ENCODE measurements around the gene DNM3.
"Not testable (repeated sequence)": the region's sequence is repeated elsewhere in the genome, so short reads cannot be mapped to it uniquely, and the experiment has no call there.

DNM3 gene

DNA sequence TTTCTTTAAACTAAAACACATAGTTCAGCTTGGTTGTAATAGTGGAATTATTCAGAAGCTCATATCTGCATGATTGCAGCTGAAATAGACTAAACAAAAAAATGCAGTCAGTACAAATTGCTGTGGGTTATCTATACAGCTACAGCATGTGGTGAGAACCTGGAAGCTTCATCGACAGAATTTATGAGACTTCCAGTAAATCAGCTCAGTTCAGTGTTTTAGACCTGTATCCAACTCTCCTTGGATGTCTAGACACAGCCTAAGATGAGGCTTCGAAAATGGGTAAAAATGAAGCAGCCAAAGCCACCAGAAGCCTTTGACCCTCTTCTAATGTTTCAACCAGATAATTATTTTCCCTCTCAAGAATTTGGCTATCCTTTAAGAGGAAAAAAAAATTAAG lies 452.1 kb downstream of the DNM3 start:
- no peak for ATAC-seq

DNA sequence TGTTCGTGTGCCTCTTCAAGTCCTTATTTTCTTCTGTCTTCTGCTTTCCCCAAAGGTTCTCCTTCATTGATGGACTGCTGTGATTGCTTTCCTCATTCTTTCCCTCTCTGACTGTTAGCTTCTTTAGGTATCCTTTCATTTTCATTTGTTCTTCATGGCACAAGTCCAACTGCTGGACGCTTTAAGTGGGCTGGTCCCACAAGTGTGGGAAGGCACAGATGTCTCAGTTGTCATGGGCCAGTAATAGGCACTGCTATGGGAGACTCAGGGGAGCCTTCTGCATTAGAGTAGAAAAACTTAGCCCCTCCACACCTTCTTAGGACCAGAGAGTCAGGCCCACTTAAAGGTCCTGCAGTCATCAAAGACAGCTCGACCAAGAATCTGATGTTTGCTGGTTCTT lies 456.8 kb downstream of the DNM3 start:
- ATAC-seq, result no peak

DNA sequence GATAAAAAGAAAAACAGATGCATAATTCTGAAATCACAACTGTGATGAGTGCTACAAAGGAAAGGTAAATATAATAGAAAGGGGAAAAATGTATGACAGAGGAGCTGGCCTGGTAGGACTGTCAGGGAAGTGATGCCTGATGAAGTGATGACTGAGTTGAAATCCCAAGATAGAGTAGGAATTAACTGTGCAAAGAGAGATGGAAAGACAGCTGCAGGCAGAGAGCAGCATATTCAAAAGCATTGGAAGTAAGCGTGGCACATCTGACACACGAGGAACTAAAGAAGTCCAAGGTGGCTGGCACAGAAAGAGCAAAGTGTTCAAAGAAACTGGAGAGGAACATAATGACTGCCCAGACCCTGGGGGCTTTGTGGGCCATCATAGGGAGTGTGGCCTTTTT lies 457.6 kb downstream of the DNM3 start:
- no peak for ATAC-seq

DNA sequence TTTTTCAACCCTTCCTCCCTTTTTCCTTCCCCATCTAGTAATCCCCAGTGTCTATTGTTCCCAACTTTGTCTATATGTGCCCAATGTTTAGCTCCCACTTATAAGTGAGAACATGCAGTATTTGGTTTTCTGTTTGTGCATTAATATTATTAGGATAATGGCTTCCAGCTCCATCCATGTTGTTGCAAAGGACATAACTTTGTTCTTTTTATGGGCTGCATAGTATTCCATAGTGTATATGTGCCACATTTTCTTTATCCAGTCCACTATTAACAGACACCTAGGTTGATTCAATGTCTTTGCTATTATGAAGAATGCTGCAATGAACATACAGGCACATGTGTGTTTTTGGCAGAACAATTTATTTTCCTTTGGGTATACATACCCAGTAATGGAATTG lies 458.2 kb downstream of the DNM3 start:
- no peak for ATAC-seq

DNA sequence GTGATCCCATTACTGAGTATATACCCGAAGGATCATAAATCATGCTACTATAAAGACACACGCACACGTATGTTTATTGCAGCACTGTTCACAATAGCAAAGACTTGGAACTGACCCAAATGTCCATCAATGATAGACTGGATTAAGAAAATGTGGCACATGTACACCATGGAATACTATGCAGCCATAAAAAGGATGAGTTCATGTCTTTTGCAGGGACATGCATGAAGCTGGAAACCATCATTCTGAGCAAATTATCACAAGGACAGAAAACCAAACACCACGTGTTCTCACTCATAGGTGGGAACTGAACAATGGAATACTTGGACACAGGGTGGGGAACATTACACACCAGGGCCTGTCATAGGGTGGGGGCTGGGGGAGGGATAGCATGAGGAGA lies 466.2 kb downstream of the DNM3 start:
- ATAC-seq, result not testable (repeated sequence)

DNA sequence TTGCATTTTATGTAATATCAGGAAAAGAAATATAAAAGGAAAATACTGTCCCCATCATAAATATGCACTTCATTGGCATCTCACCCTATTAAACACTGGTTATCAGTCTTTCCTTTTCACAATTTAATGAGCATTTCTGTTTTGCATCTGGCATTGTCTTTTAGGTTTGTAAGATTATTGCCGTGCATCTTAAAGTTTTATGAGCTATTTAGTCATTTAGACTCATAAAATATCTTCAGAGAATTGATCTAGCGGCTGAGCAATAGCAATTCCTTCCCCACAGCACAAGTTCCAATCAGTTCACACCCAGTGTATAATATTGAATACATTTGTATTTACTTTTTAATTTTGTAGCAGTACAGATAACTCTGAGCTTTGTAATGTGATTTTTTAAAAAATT lies 466.8 kb downstream of the DNM3 start:
- no peak for ATAC-seq

DNA sequence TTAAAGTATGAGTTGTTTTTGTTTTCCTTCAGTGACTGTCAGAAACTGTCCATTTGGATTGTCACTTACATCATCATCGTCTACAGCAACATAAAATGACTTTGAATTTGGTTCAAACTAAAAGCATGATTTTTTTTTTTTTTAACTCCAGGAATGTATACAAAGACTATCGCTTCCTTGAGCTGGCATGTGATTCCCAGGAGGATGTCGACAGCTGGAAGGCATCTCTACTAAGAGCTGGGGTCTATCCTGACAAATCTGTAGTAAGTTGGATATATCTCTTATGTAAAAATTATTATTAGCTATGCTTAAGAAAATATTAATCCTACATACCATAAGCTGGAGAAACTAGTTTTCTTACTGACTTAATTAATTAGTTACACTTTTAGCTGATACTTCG lies 467.3 kb downstream of the DNM3 start:
- ATAC-seq, result no peak

DNA sequence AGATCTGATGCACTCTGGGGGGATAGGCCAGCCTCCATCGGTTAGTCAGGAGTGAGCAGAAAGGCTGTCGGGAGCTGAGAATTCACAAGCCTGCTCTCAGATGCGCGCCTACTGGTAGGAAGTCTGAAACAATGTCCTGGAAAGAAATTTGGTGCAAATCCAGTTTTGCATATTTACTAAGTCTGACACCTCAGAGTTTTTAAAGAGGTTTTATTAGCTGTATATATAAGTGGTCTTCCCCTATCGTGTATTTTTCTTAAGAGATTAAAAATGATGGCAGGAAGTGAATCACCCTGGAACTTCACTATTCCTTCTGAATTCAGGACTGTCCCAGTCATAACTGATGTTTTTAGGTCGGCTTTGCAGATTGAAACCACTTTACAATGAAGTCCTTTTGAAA lies 479.4 kb downstream of the DNM3 start:
- no peak for ATAC-seq

DNA sequence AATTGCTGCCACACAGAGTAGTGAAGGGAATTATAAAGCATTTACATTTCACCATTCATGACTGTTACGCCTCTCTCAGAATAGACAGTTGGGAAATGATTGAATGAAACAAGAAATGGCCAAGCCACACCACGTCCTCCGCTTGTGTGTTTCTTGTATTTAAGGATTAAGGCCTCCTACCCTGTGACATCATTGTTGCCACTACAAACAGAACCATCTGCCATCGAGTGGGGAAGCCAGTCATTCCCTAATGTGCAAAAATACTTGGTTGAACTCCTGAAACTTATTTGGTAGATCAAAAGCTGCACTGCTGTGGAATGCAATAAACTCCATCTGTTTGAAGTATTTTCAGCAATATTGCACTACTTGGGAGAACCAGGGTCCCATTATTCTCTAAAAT lies 480.2 kb downstream of the DNM3 start:
- ATAC-seq, result no peak

DNA sequence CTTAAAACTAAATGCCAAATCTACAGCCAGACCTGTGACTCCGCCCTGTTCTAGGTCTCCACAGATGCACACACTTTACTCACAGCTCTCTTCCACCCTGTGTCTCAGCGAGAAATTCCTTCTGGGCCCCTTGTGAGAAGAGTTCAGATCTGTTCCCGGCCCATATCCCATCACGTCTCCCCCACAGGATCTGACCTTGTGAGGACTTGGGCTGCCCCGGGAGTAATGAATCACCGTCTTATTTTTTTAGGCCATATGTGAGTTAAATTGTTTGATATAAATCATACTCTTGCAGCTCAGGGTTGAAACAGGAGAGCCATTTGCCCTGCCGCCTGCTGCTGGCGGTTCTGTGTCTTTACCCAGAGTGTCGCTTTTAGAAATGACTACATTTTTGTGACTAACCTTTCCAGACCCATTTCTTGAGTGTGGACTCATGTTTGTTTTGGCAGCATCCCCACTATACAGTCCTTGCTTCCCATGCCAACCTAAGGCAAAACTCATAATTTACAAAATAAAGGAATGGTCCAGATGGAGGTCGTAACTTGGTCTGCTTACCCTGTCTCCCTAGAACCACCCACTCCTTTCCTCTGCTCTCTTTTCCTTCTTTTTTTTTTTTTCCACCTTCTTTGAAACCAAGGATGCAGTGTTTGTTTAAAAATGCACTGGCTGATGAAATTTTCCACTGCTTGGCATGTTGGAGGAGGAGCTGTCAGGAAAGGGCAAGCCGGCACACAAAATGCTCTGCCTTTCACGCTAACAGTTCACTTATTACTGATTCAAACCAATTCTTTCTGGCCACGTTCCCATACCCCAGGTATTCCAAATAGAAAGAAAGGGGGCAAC lies 481.1 kb downstream of the DNM3 start:
- no peak for ATAC-seq

DNA sequence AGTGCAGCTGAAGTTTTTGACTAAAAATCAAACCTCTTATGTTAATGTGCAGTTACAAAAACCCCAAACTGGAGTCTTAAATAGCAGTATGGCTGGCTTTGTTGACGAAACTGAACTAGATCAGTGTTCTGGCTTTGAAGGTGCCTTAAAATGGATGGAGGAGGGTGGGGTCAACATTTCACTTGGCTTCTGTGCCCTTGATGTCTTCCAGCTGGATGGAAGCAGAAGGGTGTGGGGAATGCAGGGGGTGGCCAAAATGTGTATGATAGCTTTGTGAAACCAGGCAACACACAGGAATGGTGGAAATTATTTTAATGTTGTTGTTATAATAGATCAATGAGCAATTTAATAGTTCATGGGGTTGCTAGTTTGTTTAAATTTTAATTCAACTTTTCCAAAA lies 482.4 kb downstream of the DNM3 start:
- ATAC-seq, result no peak

DNA sequence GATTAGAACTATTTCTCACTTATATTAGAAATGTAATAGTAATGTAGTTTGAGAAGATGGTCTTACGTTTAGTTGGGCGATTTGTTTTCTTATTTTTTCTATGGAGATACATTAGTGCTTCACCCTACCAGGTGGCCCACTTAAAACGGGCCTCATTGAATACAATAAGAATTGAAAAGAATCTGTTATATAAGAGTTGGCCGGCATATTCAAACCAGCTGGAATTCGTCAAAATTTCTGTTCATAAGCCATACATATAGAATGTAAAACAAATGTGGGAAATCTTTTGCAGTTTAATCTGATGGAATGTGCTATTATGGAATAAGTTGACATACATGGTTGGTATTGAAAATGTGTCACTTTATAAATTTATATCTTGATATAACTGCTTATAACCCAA lies 482.8 kb downstream of the DNM3 start:
- ATAC-seq, result no peak

DNA sequence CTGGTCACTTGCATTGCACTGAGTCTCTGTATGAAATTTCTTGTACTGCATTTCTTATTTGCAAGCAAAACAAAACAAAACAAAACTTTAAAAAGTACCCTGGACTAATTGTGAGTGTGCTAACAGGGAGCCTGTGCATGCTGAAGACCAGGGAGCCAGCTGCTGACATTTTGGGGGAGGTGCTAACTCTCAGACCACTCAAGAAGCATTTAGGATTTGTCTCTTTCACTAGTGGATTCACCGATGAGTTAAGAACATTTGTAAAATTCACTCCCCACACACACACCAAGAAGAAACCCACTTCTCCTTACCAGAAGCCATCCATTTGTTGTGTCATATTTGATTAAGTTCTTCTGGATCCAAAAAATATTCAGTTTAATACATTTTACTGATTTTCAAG lies 483.5 kb downstream of the DNM3 start:
- no peak for ATAC-seq

DNA sequence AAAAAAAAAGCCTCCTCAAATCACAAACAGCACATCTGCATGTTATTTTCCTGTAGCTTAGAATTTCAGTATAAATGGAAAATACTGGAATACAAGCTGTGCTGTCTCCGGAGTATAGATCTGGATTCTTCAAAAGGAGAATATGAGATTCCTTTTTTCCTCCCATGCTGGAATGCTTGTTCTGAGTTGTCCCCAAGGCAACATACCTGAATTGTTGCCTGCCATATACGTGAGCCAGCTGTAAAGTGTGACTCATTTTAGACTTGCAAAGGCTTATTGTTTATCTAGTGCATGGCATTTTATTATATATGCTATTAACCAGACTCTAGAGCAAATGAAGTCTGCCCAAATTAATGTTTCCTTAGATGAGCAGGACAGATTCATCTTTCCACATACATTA lies 484.2 kb downstream of the DNM3 start:
- ATAC-seq, result no peak

DNA sequence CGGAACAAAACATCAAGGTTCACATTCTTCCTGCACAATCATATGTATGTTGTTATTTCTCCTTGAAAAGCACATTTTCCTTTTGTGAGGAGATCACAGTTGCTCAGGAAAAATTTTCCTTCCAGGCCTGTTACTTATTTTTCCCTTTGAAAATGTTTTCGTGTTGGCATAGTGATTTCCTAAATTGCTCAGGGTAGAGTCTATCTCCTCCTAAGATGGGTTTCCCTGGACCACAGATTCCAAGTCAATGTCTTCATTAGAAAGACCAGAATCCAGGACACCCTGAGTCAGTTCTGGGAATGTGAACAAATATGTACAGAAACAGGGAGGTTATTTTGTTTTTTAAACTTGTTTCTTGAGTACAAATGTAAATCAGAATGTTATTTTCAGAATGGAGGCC lies 484.8 kb downstream of the DNM3 start:
- ATAC-seq, result no peak

DNA sequence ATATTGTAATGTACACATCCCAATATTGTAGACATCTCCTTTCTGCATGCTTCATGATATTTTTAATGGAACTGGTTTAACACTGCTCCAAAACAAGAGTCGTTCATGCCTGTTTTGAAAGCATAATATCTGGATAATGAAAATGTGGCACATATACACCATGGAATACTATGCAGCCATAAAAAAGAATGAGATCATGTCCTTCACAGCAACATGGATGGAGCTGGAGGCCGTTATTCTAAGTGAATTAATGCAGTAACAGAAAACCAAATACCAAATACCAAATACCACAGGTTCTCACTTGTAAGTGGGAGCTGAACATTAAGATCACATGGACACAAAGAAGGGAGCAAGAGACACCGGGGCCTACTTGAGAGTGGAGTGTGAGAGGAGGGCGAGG lies 487.0 kb downstream of the DNM3 start:
- ATAC-seq, result no peak

DNA sequence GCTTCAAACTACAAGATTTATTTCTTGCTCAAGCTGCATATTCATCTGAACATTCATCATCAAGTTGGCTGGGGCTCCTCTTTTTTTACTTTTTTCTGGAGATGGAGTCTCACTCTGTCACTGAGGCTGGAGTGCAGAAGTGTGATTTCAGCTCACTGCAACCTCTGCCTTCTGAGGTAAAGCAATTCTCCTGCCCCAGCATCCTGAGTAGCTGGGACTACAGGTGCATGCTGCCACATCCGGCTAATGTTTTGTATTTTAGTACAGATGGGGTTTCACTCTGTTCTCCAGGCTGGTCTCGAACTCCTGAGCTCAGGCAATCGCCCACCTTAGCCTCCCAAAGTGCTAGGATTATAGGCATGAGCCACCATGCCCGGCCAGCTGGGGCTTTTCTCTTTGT lies 490.9 kb downstream of the DNM3 start:
- no peak for ATAC-seq

DNA sequence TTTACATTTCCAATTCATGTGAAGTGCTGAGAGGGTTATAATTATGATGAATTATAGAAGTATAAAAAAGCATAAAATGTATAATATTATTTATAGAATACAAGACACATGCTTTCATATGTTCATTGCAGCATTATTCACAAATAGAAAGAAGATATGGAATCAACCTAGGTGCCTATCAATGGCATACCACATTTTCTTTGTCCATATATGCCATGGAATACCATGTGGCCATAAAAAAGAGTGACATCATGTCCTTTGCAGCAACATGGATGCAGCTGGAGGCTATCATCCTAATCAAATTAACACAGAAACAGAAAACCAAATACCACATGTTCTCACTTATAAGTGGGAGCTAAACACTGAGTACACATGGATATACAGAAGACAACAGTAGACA lies 494.1 kb downstream of the DNM3 start:
- ATAC-seq, result no peak

DNA sequence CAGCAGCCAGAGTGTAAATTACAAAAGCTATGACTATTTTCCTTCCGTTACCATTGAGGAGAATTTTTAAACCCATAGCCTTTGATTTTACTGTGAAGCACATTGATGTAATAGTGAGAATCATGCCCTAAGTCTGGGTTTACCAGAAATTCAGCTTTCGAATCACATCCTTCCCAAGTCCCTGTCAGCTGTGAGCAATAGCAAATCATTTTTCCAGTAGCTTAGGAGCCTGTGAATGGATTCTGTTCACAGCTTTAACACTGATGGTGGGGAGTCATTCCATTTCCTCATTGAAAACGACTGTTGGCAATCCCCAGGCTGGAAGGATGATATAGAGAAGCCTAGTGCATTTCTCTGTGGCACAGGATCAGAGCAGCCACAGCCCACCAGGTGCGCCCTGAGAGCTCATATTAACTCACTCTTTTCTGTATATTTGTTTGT lies 497.0 kb downstream of the DNM3 start:
- ATAC-seq, result peak; percentile 70 to 84

DNA sequence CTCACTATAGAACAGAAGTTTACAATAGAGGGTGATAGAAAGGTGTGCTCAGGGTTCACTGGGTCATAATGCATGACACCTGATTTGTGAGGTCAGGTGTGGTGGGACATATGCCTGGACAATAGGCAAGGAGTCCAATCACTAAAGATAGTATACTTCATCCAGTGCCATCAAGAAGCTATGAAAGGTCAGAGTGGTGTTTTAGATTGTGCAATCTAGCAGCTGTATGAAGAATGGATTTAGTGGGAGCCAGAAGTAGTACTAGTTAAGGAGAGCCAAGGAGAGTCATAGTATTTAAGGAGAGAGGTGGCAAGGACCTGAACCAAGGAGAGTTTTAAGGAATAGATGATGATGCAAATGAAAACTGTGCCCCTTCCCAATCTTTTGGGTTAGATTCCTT lies 498.5 kb downstream of the DNM3 start:
- ATAC-seq, result no peak

DNA sequence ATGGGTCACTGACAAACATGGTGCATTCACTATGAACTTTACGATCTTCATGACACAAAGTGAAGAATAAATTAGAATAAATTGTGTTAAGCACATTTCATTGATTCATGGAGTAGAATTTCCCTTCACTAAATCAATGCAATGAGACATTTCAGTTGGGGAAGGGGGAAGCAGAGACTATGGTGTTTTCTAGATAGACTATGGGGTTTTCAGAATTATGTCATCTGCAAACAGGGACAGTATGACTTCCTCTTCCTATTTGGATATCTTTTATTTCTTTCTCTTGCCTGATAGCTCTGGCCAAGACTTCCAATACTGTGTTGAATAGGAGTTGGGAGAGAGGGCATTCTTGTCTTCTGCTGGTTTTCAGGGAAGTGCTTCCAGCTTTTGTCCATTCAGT lies 499.2 kb downstream of the DNM3 start:
- ATAC-seq, result no peak

DNA sequence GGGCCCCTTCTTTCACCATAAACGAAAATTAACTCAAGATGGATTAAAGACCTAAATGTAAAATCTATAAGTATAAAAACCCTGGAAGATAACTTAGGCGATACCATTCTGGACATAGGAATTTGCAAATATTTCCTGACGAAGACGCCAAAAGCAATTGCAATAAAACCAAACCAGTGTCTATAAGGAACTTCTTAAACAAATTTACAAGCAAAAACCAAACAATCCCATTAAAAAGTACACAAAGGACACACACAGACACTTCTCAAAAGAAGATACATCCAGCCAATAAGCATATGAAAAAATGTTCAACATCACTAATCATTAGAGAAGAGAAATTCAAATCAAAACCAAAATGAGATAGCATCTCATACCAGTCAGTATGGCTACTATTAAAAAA lies 500.4 kb downstream of the DNM3 start:
- no peak for ATAC-seq

DNA sequence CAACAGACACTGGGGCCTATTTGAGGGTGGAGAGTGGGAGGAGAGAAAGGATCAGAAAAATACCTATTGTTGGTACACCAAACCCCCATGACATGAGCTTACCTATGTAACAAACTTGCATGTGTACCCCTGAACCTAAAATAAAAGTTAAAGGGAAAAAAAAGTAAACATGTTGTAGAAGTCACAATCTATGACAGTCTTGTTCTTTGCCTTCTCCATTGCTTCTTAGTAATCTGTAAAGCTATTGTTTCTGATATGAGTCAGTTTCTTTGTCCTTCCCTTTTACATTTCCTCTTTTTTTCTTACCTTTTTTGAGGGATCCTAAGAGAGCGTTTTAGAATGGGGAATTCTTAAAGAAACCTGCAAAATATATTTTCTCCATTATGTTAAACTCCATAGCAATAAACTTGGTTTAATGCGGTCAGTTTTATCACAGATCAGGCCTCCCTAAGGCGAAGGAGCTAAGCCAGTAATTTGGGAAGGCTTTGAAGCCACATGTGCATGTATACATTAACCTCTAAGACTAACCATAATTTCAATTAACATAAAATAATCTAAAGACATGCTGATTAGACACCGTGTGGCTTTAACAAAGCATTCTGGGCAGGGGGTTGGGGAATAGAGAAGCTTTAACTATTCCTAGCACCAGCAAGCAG lies 501.4 kb downstream of the DNM3 start:
- ATAC-seq, result no peak
